Hepatic stellate cell (primary cell): ENCODE data around the gene LRRC28.

Experiments used
- DNase-seq: peaks from one replicate; pipeline ENCODE4 v3.0.0; 2011; ENCODE audit warnings: low spot score

The LRRC28 gene

GRCh38 chr15:99250001-99250400 lies 1.3 kb upstream of the LRRC28 start:
- no peak for DNase-seq

- DNase-seq = no peak
Measured at GRCh38 chr15:99250494-99250856, 806 bp upstream of the LRRC28 start.

- DNase-seq = no peak
Measured at GRCh38 chr15:99252326-99252725, 1.0 kb downstream of the LRRC28 start.

- peak; percentile 66 for DNase-seq
Measured at GRCh38 chr15:99253381-99254090, 2.3 kb downstream of the LRRC28 start.

GRCh38 chr15:99257107-99257750 lies 5.9 kb downstream of the LRRC28 start:
- DNase-seq = no peak

GRCh38 chr15:99264125-99264524 lies 12.8 kb downstream of the LRRC28 start:
- DNase-seq = no peak

GRCh38 chr15:99265541-99266070 lies 14.3 kb downstream of the LRRC28 start:
- DNase-seq = no peak

GRCh38 chr15:99267957-99268356 lies 16.7 kb downstream of the LRRC28 start:
- no peak for DNase-seq

GRCh38 chr15:99268431-99268830 lies 17.1 kb downstream of the LRRC28 start:
- DNase-seq = no peak

- DNase-seq = no peak
Measured at GRCh38 chr15:99273801-99274200, 22.5 kb downstream of the LRRC28 start.

GRCh38 chr15:99275061-99275460 lies 23.8 kb downstream of the LRRC28 start:
- DNase-seq = no peak

GRCh38 chr15:99275525-99276128 lies 24.3 kb downstream of the LRRC28 start:
- no peak for DNase-seq

- no peak for DNase-seq
Measured at GRCh38 chr15:99279290-99279689, 28.0 kb downstream of the LRRC28 start.

GRCh38 chr15:99279827-99280226 lies 28.5 kb downstream of the LRRC28 start:
- no peak for DNase-seq

- no peak for DNase-seq
Measured at GRCh38 chr15:99282121-99282520, 30.8 kb downstream of the LRRC28 start.

- no peak for DNase-seq
Measured at GRCh38 chr15:99282586-99282985, 31.3 kb downstream of the LRRC28 start.

GRCh38 chr15:99283717-99284116 lies 32.4 kb downstream of the LRRC28 start:
- DNase-seq = peak; percentile 8

- no peak for DNase-seq
Measured at GRCh38 chr15:99291643-99292042, 40.4 kb downstream of the LRRC28 start.

- no peak for DNase-seq
Measured at GRCh38 chr15:99295840-99296239, 44.6 kb downstream of the LRRC28 start.

- no peak for DNase-seq
Measured at GRCh38 chr15:99296386-99296785, 45.1 kb downstream of the LRRC28 start.

- no peak for DNase-seq
Measured at GRCh38 chr15:99303907-99304306, 52.6 kb downstream of the LRRC28 start.

- DNase-seq = peak; percentile 25
Measured at GRCh38 chr15:99305761-99306505, 54.7 kb downstream of the LRRC28 start.
